Liver (tissue), 9 donors: Measurements from ENCODE around the gene RASL12. TPM values are rescaled to one million over a fixed set of nuclear protein-coding genes. Genes with fewer than 3 reads are reported as not detected.

Experiments used
- DNase-seq: peaks from one replicate; pipeline ENCODE4 v3.0.0-alpha.2; 2017; ENCODE audit warnings: low spot score
- H3K27ac ChIP-seq, 2 donors: one replicate each; pipeline ENCODE4 v1.7.0; 2013; ENCODE audit warnings: inconsistent platforms in 2 of 2, low read length in 2 of 2, control low read depth in 1 of 2, low read depth in 1 of 2, mild to moderate bottlenecking in 1 of 2
- H3K27me3 ChIP-seq, 4 donors: one replicate each; pipeline versions ENCODE4 v1.6.1 to v1.7.0; 2013; ENCODE audit warnings: low read length in 3 of 4, inconsistent platforms in 1 of 4, mild to moderate bottlenecking in 1 of 4, moderate library complexity in 1 of 4; ENCODE audit not compliant: control insufficient read depth in 4 of 4, insufficient read depth in 4 of 4
- H3K36me3 ChIP-seq, 4 donors: one replicate each; pipeline versions ENCODE4 v1.6.1 to v1.7.0; 2013; ENCODE audit warnings: low read length in 3 of 4, mild to moderate bottlenecking in 3 of 4, low read depth in 1 of 4, moderate library complexity in 1 of 4; ENCODE audit not compliant: control insufficient read depth in 4 of 4, insufficient read depth in 3 of 4
- H3K4me1 ChIP-seq, 4 donors: one replicate each; pipeline versions ENCODE4 v1.6.1 to v1.7.0; 2013; ENCODE audit warnings: low read length in 3 of 4, mild to moderate bottlenecking in 3 of 4, moderate library complexity in 1 of 4; ENCODE audit not compliant: control insufficient read depth in 4 of 4, insufficient read depth in 4 of 4
- H3K4me3 ChIP-seq, 3 donors: one replicate each; pipeline versions ENCODE4 v1.6.1 to v1.7.0; 2013; ENCODE audit warnings: low read length in 3 of 3, control low read depth in 1 of 3, low read depth in 1 of 3, mild to moderate bottlenecking in 1 of 3
- H3K9ac ChIP-seq, 2 donors: one replicate each; pipeline ENCODE4 v1.7.0; 2013; ENCODE audit warnings: low read length in 2 of 2, mild to moderate bottlenecking in 2 of 2, moderate library complexity in 2 of 2, control low read depth in 1 of 2, low read depth in 1 of 2
- H3K9me3 ChIP-seq, 4 donors: one replicate each; pipeline versions ENCODE4 v1.6.1 to v1.7.0; 2013; ENCODE audit warnings: low read length in 3 of 4; ENCODE audit not compliant: control insufficient read depth in 4 of 4
- ATF3 ChIP-seq: IDR thresholded peaks from 2 replicates; pipeline ENCODE4 v1.6.1; 2016; ENCODE audit warnings: antibody characterized with exemption
- CTCF ChIP-seq: fragments of 150-350 bp; IDR thresholded peaks from 2 replicates; pipeline ENCODE4 v1.5.1; 2017; ENCODE audit warnings: improper control_type of control experiment, low read depth, low read length; ENCODE audit not compliant: missing input control
- EGR1 ChIP-seq, 2 donors: IDR thresholded peaks; 2 replicates each; pipeline ENCODE4 v1.6.1; 2016 to 2018; ENCODE audit warnings: antibody characterized with exemption in 2 of 2, low read depth in 2 of 2
- FOXA1 ChIP-seq: IDR thresholded peaks from 2 replicates; pipeline ENCODE4 v1.6.1; 2016; ENCODE audit warnings: antibody characterized with exemption
- GABPA ChIP-seq, 2 donors: IDR thresholded peaks in 1 of 2; conservative IDR thresholded peaks in 1 of 2; 2 replicates each; pipeline ENCODE4 v1.6.1; 2016; ENCODE audit warnings: antibody characterized with exemption in 2 of 2, mild to moderate bottlenecking in 1 of 2, moderate library complexity in 1 of 2
- HNF4A ChIP-seq, 2 donors: conservative IDR thresholded peaks; 2 replicates each; pipeline ENCODE4 v1.6.1; 2016; ENCODE audit warnings: antibody characterized with exemption in 2 of 2, mild to moderate bottlenecking in 2 of 2
- HNF4G ChIP-seq: IDR thresholded peaks from 2 replicates; pipeline ENCODE4 v1.6.1; 2016; ENCODE audit warnings: antibody characterized with exemption
- JUND ChIP-seq, 2 donors: IDR thresholded peaks; 2 replicates each; pipeline ENCODE4 v1.6.1; 2016; ENCODE audit warnings: antibody characterized with exemption in 2 of 2
- NR2F2 ChIP-seq: IDR thresholded peaks from 2 replicates; pipeline ENCODE4 v1.6.1; 2016; ENCODE audit warnings: antibody characterized with exemption
- RAD21 ChIP-seq, 2 donors: IDR thresholded peaks; 2 replicates each; pipeline ENCODE4 v1.6.1; 2016; ENCODE audit warnings: antibody characterized with exemption in 2 of 2, mild to moderate bottlenecking in 2 of 2
- RXRA ChIP-seq, 2 donors: IDR thresholded peaks; 2 replicates each; pipeline ENCODE4 v1.6.1; 2017 to 2018; ENCODE audit warnings: antibody characterized with exemption in 2 of 2, mild to moderate bottlenecking in 1 of 2
- SP1 ChIP-seq: IDR thresholded peaks from 2 replicates; pipeline ENCODE4 v1.6.1; 2018; ENCODE audit warnings: antibody characterized with exemption, mild to moderate bottlenecking
- TAF1 ChIP-seq: conservative IDR thresholded peaks from 2 replicates; pipeline ENCODE4 v1.6.1; 2016; ENCODE audit warnings: antibody characterized with exemption, mild to moderate bottlenecking
- YY1 ChIP-seq: IDR thresholded peaks from 2 replicates; pipeline ENCODE4 v1.6.1; 2016; ENCODE audit warnings: antibody characterized with exemption, mild to moderate bottlenecking
- ZBTB33 ChIP-seq: IDR thresholded peaks from 2 replicates; pipeline ENCODE4 v1.6.1; 2016; ENCODE audit warnings: antibody characterized with exemption
- WGBS: extraction: QIAGEN DNeasy Blood & Tissue Kit; methylation state at CpG from one replicate; pipeline ENCODE4 v1.1.7; 2013; 5-methylcytosine and 5-hydroxymethylcytosine counted together
- polyA plus RNA-seq, 2 donors: library from polyadenylated mRNA; stranded (reverse) in 1 of 2; unstranded in 1 of 2; fragments of 200-250 nt in 1 of 2; fragments of >200 nt in 1 of 2; fragmentation: Nextera tagmentation in 1 of 2; extraction: Ambion mirVana in 1 of 2; gene quantifications; one replicate each; pipeline versions ENCODE4 v1.2.1 to v1.2.3, GENCODE V29; 2013 to 2015
- total RNA-seq, 2 donors: library from RNA; depleted of rRNA; stranded (reverse); fragments of >200 nt; gene quantifications; one replicate each; pipeline ENCODE4 v1.2.3, GENCODE V29; 2014
- donor health status: healthy.
- donor health status: healthy.
- donor health status: healthy.
- donor health status: healthy.
- donor health status: healthy.

RASL12 gene
- total and polyA plus RNA-seq, 4 donors = 0.50 to 0.92 (median 0.63) TPM

GRCh38 chr15:65056868-65057548 is 10.8 kb downstream of the RASL12 start:
- Histone ChIP-seq H3K36me3 (no peaks in the 10 kb centered on the region), H3K27me3 (no peaks in the 10 kb centered on the region), H3K9ac (no peak overlapping the region), H3K4me3 (no peak overlapping the region), H3K9me3 (no peaks in the 10 kb centered on the region), H3K4me1 (peaks cover 0 to 11% (median 10%) of the 10 kb centered on the region in 4 donors), H3K27ac (no peak overlapping the region)
- DNase-seq = no peak
- 79% methylated on average over 8 of the region's 8 CpGs for WGBS
- TF ChIP-seq HNF4G (peak; percentile 57), TAF1 (no peak), HNF4A (conservative IDR thresholded peaks at IDR 0.05) (peak; percentile 83 to 92), RXRA (IDR thresholded peaks at IDR 0.05) (peak; percentile 37 to 77), GABPA (IDR thresholded peaks at IDR 0.05 in 1 of 2, conservative IDR thresholded peaks at IDR 0.05 in 1 of 2) (no peak), NR2F2 (no peak), YY1 (no peak), SP1 (peak; percentile 72), JUND (IDR thresholded peaks at IDR 0.05) (peak in 1 of 2 donors; percentile 78), ATF3 (peak; percentile 63)

- H3K27me3 ChIP-seq = no peaks in the 10 kb centered on the region
- no peak overlapping the region for H3K27ac ChIP-seq
- H3K4me1 ChIP-seq = peaks cover 0 to 11% (median 10%) of the 10 kb centered on the region in 4 donors
- H3K9ac ChIP-seq = no peak overlapping the region
- WGBS = 90% methylated on average over 9 of the region's 9 CpGs
- no peak for TF ChIP-seq HNF4G
- no peak for TF ChIP-seq CTCF
- no peak for TF ChIP-seq TAF1
- TF ChIP-seq EGR1 (IDR thresholded peaks at IDR 0.05; ENCODE audit: low read depth in 2 of 2) = no peak
- TF ChIP-seq GABPA (IDR thresholded peaks at IDR 0.05 in 1 of 2, conservative IDR thresholded peaks at IDR 0.05 in 1 of 2) = no peak
- H3K9me3 ChIP-seq = no peaks in the 10 kb centered on the region
- no peaks in the 10 kb centered on the region for H3K36me3 ChIP-seq
- H3K4me3 ChIP-seq = no peak overlapping the region
- DNase-seq = no peak
These were observed 11.7 kb downstream of the RASL12 start for GRCh38 chr15:65056106-65056505.

- no peak for DNase-seq
- no peak overlapping the region for H3K4me3 ChIP-seq
- H3K27ac ChIP-seq = no peak overlapping the region
- WGBS = 26% methylated on average over 6 of the region's 6 CpGs
- H3K27me3 ChIP-seq = no peaks in the 10 kb centered on the region
- peaks cover 0 to 11% (median 10%) of the 10 kb centered on the region in 4 donors for H3K4me1 ChIP-seq
- no peaks in the 10 kb centered on the region for H3K9me3 ChIP-seq
- H3K36me3 ChIP-seq = no peaks in the 10 kb centered on the region
- peak overlapping the region in 1 of 2 donors; percentile 8 for H3K9ac ChIP-seq
- TF ChIP-seq CTCF = no peak
- peak; percentile 24 for TF ChIP-seq FOXA1
- TF ChIP-seq RAD21 (IDR thresholded peaks at IDR 0.05) = peak; percentile 44 to 47
- peak in 1 of 2 donors; percentile 54 for TF ChIP-seq EGR1 (IDR thresholded peaks at IDR 0.05; ENCODE audit: low read depth in 2 of 2)
- TF ChIP-seq JUND (IDR thresholded peaks at IDR 0.05) = peak; percentile 78 to 93
- peak; percentile 58 for TF ChIP-seq YY1
- TF ChIP-seq ZBTB33 = no peak
- peak; percentile 52 for TF ChIP-seq ATF3
- peak; percentile 64 for TF ChIP-seq NR2F2
- TF ChIP-seq HNF4G = no peak
These were observed 12.5 kb downstream of the RASL12 start for GRCh38 chr15:65055201-65055870.
